Suprapubic skin (tissue), 4 donors: ENCODE results near the gene SLC12A6.
"Not testable (repeated sequence)": the region's sequence is repeated elsewhere in the genome, so short reads cannot be mapped to it uniquely, and the experiment has no call there.

Experiments used
- EP300 ChIP-seq: sonication (generic); formaldehyde crosslinking; IDR thresholded peaks from one replicate; pipeline ENCODE4 v1.6.1; 2017; ENCODE audit warnings: antibody characterized with exemption
- POLR2A ChIP-seq, 2 donors: fragments of 450-650 bp; IDR thresholded peaks; one replicate each; pipeline ENCODE4 v1.6.1; 2017; ENCODE audit warnings: antibody characterized with exemption in 2 of 2, mild to moderate bottlenecking in 2 of 2, moderate library complexity in 2 of 2
- POLR2AphosphoS5 ChIP-seq, 3 donors: sonication (generic); formaldehyde crosslinking; IDR thresholded peaks; one replicate each; pipeline ENCODE4 v1.6.1; 2017; ENCODE audit warnings: antibody characterized with exemption in 3 of 3

- TF ChIP-seq POLR2A (IDR thresholded peaks at IDR 0.05); EP300; POLR2AphosphoS5 (IDR thresholded peaks at IDR 0.05): not testable (repeated sequence)
Observed at GRCh38 chr15:34380491-34380890, 42.9 kb upstream of the SLC12A6 start.
